A204.1 (cell line): ENCODE data around the gene DAB2IP.

Experiments
- FAIRE-seq: peaks from 2 replicates; lab custom pipeline; 2012; peaks lifted over from hg19 to GRCh38; lab: Jason Lieb, UNC

The DAB2IP gene

DNA sequence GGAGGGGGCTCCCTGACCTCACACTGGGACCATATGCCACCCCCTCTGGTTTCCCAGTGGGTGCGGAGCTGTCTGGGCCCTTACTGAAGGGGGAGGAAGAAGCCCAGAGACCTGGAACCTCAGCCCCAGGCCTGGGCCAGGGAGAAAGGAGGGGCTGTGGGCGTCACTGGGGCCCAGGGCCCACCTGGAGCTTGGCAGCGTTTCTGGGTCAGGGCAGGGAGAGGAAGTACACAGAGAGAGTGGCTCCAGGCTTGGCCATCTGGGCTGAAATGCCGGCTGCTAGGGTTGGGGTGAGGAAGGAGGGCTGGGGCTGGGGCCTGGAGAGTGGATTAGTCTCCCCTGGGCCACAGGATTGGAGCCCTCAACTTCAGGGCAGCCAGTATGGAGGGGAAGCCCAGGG lies 6.4 kb upstream of the DAB2IP start:
- FAIRE-seq: no peak

DNA sequence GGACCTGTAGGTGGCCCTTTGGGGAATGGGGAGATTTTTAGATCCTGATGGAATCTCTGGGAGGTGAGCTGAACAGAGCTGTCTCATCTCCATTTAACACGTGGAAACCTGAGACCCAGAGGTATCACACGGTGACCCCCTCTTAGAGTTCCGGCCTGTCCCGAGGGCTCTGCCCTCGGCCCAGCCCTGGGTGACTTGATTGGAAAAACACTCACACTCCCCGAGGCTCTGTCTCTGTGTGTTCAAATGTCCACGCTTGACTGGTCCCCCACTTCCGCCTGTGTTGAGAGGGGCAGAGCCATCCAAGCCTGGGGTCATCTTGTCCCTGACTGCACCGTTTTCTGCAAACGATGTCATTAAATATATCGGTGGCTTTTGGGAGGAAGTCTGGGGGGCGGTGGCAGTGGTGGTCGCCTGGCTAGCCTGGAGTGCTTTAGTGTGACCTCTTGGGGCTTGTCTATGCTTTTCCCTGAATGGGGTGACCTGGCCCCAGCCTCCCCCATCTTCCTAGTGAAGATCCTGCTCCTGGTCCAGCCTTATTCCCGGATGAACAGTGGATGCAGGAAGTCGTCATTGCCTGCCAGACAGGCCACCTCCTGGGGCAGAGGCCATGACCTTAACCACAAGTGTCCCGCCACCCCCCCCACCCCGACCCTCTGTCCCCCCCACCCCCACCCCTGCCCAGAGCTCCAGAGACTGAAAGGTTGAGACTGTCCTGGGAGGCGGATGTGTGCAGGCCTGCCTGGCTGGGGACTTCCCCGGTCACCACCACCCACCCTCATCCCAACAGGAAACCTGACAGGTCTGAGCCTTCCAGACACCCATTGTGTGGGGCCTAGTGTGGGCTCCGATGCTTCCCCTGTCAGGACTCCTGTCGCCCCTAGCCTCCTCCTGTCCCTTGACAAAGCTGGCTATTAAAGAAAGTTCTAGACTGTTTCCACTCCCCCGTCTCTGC lies 5.3 kb upstream of the DAB2IP start:
- FAIRE-seq: no peak

DNA sequence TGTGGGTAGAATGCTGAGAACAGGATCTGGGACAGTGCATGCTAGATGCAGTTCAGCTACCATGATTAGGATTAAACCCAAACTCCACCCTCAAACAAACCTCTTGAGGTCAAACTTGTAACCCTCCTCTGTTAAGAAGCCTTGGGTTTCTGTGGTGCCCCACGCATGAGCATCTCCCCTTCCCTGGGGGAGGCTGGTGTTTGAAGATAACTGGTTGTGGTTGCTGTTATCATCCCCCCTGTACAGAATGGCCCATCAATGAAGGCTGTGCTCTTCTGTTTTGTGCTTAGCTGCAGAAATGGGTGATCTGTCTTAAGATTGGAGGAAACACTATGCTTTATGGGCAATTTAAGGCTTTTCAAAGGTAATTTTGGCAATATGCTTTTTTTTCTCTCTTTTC lies 4.4 kb upstream of the DAB2IP start:
- FAIRE-seq: no peak

GRCh38 chr9:121648172-121648571 lies 3.3 kb upstream of the DAB2IP start:
- FAIRE-seq: no peak

GRCh38 chr9:121648799-121649198 lies 2.6 kb upstream of the DAB2IP start:
- FAIRE-seq: no peak

- FAIRE-seq: no peak
These were observed 1.8 kb upstream of the DAB2IP start for GRCh38 chr9:121649476-121650216.

GRCh38 chr9:121650217-121651007 lies 1.0 kb upstream of the DAB2IP start:
- no peak for FAIRE-seq

DNA sequence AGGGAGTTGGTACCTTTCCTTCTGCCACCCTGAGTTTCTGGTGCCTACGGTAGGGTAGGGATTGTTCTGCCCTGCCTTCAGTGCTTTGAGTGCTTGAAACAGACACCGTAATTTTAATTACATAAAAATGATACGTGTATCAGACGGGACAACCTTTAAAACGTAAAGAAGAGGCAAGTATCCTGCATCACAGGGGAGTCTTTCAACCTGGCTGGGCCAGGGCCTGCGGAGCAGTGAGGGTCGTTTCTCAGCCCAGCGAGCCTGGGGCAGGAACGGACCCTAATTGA lies 483 bp upstream of the DAB2IP start:
- FAIRE-seq: no peak

DNA sequence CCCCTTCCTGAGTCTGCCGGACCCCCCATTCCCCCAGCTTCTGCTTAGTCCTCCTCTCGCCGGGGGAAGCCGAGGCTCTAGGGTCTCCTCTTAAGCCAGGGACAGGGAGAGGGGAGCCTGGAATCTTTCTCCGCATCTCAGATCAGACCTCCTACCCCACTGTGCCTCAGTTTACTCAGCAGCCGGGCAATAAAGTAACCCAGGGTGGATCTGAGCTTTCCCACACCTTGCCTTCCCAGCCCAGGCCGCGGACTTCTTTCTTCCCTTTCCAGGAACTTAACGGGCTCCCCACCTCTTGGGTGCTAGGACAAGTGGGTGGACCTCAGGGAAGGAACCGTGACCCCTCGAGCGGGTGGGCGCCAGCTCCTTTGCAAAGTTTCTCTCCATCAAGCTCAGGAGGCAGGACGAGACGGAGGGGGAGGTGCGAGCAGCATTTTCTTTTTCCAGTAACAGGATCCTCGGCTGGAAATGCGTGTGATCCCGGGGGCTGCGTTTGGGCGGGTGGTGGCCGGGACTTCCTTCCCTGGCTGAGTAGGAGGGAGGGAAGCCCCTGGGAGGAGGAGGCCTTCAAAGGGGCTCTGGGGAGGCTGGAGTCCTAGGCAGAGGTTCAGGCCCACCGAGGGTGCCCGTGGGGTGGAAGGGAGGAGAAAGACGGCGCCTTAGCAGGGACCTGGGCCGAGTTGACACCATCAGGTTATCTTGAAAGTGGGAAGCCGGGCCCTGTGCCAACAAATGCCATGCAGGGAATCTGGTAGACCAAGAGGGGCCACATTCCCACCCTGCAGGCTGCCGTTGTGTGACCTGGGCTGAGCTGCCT lies 795 bp downstream of the DAB2IP start:
- no peak for FAIRE-seq

DNA sequence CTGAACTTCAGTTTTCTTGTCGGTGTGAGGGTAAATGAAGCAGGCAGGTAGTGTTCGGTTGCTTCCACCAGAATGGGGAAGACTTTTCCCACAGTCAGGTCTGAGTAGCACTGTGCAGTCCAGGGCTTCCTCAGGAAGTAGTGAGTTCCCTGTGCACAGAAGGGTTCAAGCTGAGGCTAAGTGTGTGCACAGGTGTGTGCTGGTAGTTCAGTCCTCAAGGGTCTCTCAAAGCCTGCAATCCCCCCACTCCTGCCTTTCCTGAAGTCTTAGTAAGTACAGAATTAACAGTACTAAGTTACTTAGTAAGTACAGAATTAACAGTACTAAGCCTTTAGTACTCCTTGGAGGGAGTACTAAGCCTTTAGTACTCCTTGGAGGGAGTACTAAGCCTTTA lies 1.4 kb downstream of the DAB2IP start:
- FAIRE-seq: no peak

- no peak for FAIRE-seq
These were observed 3.2 kb downstream of the DAB2IP start for GRCh38 chr9:121654499-121655140.

- no peak for FAIRE-seq
These were observed 3.9 kb downstream of the DAB2IP start for GRCh38 chr9:121655231-121655755.

GRCh38 chr9:121656941-121657470 lies 5.6 kb downstream of the DAB2IP start:
- no peak for FAIRE-seq

- no peak for FAIRE-seq
These were observed 6.7 kb downstream of the DAB2IP start for GRCh38 chr9:121658166-121658565.

GRCh38 chr9:121658591-121658990 lies 7.2 kb downstream of the DAB2IP start:
- no peak for FAIRE-seq

- FAIRE-seq: no peak
These were observed 8.9 kb downstream of the DAB2IP start for GRCh38 chr9:121660367-121660766.

DNA sequence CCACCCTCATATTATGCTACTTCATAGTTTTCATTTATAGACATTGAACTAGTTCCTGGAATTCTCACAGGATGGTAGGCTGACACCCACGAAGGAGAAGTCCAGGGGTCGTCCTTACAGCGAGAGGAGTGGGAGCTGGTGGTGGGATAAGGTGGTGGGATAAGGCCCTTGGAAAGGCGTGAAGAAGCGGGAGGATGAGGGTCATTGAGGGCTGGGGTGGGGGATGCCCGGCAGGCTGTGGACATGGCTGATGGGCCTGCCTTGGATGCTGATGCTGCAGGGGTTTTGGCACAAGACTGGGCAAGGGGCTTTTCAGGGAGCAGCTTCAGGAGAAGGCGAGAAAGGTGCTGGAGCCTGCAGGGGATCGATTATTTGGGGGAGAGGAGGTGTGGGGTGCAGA lies 9.4 kb downstream of the DAB2IP start:
- no peak for FAIRE-seq

- FAIRE-seq: no peak
These were observed 9.9 kb downstream of the DAB2IP start for GRCh38 chr9:121661328-121661727.

GRCh38 chr9:121662359-121662758 lies 10.9 kb downstream of the DAB2IP start:
- no peak for FAIRE-seq

- FAIRE-seq: no peak
These were observed 11.6 kb downstream of the DAB2IP start for GRCh38 chr9:121662891-121663580.
